HG03139 (cell line): ENCODE measurements around the gene MYH9.
"Not testable (repeated sequence)": the region's sequence is repeated elsewhere in the genome, so short reads cannot be mapped to it uniquely, and the experiment has no call there.

Experiments used
- ATAC-seq: cut with Tn5 transposase; IDR thresholded peaks from one replicate; pipeline ENCODE4 v1.9.1; 2021; ENCODE audit not compliant: unreplicated experiment

The MYH9 gene

GRCh38 chr22:36280379-36280778, 107.4 kb downstream of the MYH9 start:
- no peak for ATAC-seq

GRCh38 chr22:36279219-36279666, 108.5 kb downstream of the MYH9 start:
- ATAC-seq = no peak

- no peak for ATAC-seq
Measured at GRCh38 chr22:36277482-36278291, 110.1 kb downstream of the MYH9 start.

- ATAC-seq = no peak
Measured at GRCh38 chr22:36274531-36274930, 113.2 kb downstream of the MYH9 start.

GRCh38 chr22:36271951-36272350, 115.8 kb downstream of the MYH9 start:
- not testable (repeated sequence) for ATAC-seq

- not testable (repeated sequence) for ATAC-seq
Measured at GRCh38 chr22:36271231-36271630, 116.5 kb downstream of the MYH9 start.

GRCh38 chr22:36267896-36268485, 119.8 kb downstream of the MYH9 start:
- no peak for ATAC-seq

GRCh38 chr22:36267058-36267457, 120.7 kb downstream of the MYH9 start:
- no peak for ATAC-seq

- not testable (repeated sequence) for ATAC-seq
Measured at GRCh38 chr22:36263886-36264664, 123.7 kb downstream of the MYH9 start.

- ATAC-seq = not testable (repeated sequence)
Measured at GRCh38 chr22:36263216-36263673, 124.5 kb downstream of the MYH9 start.

- ATAC-seq = not testable (repeated sequence)
Measured at GRCh38 chr22:36262307-36262706, 125.5 kb downstream of the MYH9 start.

- ATAC-seq = not testable (repeated sequence)
Measured at GRCh38 chr22:36261675-36262074, 126.1 kb downstream of the MYH9 start.

GRCh38 chr22:36259615-36260300, 128.0 kb downstream of the MYH9 start:
- ATAC-seq = no peak

GRCh38 chr22:36258701-36259614, 128.8 kb downstream of the MYH9 start:
- no peak for ATAC-seq

GRCh38 chr22:36257948-36258670, 129.7 kb downstream of the MYH9 start:
- no peak for ATAC-seq

GRCh38 chr22:36257308-36257707, 130.5 kb downstream of the MYH9 start:
- ATAC-seq = no peak

- no peak for ATAC-seq
Measured at GRCh38 chr22:36256478-36256877, 131.3 kb downstream of the MYH9 start.

GRCh38 chr22:36255572-36255971, 132.2 kb downstream of the MYH9 start:
- ATAC-seq = not testable (repeated sequence)
